Neuron (in vitro differentiated cells): ENCODE measurements around the gene GDF15.

Experiments used
- H2AFZ ChIP-seq: one replicate; pipeline ENCODE4 v1.6.1; 2013; ENCODE audit warnings: low read depth, mild to moderate bottlenecking, inconsistent platforms, low read length, moderate library complexity
- H3K27me3 ChIP-seq: one replicate; pipeline ENCODE4 v1.6.1; 2013; ENCODE audit warnings: low read length; ENCODE audit not compliant: insufficient read depth
- H3K36me3 ChIP-seq: one replicate; pipeline ENCODE4 v1.6.1; 2013; ENCODE audit warnings: low read length; ENCODE audit not compliant: insufficient read depth
- H3K4me1 ChIP-seq: one replicate; pipeline ENCODE4 v1.6.1; 2013; ENCODE audit warnings: low read length; ENCODE audit not compliant: insufficient read depth
- H3K4me3 ChIP-seq: 2 replicates; pipeline ENCODE4 v1.5.1; 2013; ENCODE audit warnings: mild to moderate bottlenecking, low read length, moderate library complexity
- H3K9me3 ChIP-seq: one replicate; pipeline ENCODE4 v1.6.1; 2013; ENCODE audit warnings: low read length

Gene GDF15

GRCh38 chr19:18437491-18438330 is 51.8 kb downstream of the GDF15 start, which contains the start of gene ISYNA1:
TSS of gene ISYNA1 (minus strand) at chr19:18438133. CDS start at chr19:18437979, 154 bp downstream.
- peaks cover 42% of the 10 kb centered on the region for H3K4me1 ChIP-seq
- H3K4me3 ChIP-seq = peak within 1 kb of the TSS; percentile 83
- no peaks in the 10 kb centered on the region for H3K27me3 ChIP-seq
- peak within 1 kb of the TSS; percentile 24 for H2AFZ ChIP-seq
- peaks cover 2% of the 10 kb centered on the region for H3K9me3 ChIP-seq
- H3K36me3 ChIP-seq = peaks cover 26% of the 10 kb centered on the region

- peak overlapping the region; percentile 24 for H2AFZ ChIP-seq
- H3K9me3 ChIP-seq = no peaks in the 10 kb centered on the region
- H3K4me1 ChIP-seq = peaks cover 44% of the 10 kb centered on the region
- peak overlapping the region; percentile 83 for H3K4me3 ChIP-seq
- peaks cover 26% of the 10 kb centered on the region for H3K36me3 ChIP-seq
- no peaks in the 10 kb centered on the region for H3K27me3 ChIP-seq
These were observed 52.5 kb downstream of the GDF15 start for GRCh38 chr19:18438331-18439024.
